Fibroblast of peridontal ligament (primary cell): ENCODE data around the gene SLC11A2.
"Not testable (repeated sequence)": the region's sequence is repeated elsewhere in the genome, so short reads cannot be mapped to it uniquely, and the experiment has no call there.

Experiments
- DNase-seq: peaks from one replicate; pipeline ENCODE4 v3.0.0-alpha.2; 2010; ENCODE audit errors: extremely low read depth

Gene SLC11A2

DNA sequence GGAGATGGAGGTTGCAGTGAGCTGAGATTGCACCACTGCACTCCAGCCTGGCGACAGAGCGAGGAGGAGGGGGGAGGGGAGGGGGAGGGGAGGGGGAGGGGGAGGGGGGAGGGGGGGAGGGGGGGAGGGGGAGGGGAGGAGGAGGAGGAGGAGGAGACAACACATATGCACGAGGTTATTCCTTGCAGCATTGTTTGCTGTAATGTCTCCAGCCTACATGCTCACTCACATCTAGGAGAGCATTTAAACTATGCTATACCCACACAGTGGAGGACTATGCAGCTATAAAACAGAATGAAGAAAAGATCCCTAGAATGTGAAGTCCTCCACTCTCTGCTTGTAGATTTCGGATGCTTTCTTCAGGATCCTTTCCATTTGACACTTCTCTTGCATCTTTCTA, 77.4 kb downstream of the SLC11A2 start:
- DNase-seq, result no peak

DNA sequence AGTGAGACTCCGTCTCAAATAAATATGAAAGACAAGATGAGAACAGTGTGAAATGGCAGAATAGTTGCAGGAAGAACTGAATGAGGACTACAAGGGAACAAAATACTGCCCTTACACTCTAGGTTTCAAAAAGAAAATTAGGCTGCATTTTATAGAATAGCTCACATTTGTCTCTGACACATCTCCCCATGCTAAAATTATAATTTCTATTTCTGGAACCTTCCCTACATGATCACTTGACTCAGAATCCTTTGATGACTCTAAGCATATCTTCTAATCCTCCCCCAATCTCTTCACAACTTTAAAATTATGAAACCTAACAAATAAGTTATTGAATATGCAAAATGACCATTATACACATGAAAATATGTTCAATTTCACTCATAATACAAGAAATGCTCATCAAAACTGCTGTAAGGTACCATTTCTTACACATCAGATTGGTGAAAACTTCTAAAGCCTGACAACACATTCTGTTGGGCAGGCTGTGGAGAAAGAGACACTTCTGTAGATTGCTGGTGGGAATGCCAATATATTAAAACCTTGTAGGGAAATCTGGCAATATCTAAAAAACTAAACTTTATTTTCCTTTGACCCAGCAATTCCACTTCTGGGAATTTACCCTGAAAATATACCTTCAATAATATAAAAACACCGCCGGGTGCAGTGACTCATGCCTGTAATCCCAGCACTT, 78.1 kb downstream of the SLC11A2 start:
- no peak for DNase-seq

DNA sequence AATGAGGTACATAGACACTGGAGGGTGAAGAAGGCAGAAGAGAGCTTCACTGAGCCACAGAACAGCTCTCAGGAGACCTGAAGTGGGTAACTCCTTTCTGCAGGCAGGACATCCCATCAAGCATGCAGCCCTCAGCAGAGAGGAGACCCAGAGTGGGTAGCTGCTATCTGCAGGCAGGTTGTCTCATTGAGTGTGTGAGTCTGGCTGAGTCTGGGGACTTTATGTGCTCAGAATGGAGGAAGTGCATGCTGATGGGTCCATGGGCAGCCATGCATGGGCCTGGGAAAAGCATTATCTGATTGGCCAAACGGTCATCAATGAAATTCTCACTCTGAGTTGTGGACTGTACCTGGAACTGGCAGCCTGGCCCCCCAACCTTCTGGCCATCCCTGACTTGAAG, 88.5 kb downstream of the SLC11A2 start:
- DNase-seq, result no peak

DNA sequence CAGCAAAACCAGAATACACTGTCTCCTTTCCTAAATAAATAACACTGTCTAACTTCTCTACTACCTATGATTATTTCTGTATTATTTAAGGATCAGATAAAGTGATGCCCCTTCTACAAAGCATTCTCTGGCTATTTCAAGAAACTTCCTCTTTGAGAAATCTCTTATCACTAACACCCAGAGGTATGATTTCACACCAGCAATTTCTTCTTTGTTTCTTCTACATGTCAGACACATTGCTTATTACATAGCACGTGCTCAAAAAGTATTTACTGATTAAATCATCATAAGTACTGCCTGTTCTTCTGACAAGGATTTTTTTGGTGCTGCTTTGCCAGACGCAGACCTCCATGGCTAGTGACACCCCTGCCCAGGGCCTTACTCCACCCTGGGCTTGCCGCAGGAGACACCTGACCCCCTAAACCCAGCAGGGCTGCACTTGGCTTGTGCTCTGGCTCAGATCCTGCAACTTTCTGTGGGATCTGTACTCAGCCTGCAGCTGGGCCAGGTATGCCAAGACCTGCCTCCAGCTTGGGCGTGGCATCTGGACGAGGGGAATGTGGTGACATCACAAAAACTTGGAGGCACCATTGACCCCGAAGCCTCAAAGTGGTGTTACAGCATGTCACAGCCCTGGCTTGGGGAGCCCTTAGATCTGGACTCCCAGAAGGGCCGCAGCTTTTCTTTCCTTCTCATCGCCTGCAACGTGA, 89.2 kb downstream of the SLC11A2 start:
- no peak for DNase-seq

DNA sequence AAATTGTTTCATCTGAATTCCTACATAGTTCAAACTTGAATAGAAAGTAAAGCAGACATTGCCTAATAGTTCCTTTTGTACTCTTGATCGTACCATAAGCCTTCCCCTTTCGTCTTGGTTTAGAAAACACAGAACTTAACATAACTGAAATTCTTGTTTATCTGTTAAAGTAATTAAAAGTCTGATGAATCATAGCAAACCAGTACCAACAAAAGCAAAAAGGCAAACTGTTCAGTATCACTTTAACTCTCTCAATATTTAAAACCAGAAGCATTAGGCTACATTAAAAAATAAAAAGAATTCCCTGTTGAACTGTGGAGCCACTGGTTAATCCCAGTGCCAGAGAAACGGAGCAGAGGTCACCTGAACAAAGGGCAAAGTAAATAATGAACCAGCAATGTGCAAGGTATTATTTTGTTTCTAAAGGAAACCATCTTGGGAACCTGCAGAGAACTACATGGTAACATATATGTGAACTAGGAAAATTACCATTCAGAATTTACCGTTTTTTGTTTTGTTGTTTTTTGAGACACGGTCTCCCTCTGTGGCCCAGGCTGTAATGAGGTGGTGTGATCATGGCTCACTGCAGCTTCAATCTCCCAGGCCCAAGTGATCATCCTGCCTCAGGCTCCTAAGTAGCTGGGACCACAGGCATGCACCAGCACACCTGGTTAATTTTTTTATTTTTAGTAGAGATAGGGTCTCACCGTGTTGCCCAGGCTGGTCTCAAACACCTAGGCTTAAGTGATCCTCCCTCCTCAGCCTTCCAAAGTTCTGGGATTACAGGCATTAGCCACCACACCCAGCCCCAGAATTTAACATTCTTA, 91.0 kb downstream of the SLC11A2 start:
- peak; percentile 68 for DNase-seq

DNA sequence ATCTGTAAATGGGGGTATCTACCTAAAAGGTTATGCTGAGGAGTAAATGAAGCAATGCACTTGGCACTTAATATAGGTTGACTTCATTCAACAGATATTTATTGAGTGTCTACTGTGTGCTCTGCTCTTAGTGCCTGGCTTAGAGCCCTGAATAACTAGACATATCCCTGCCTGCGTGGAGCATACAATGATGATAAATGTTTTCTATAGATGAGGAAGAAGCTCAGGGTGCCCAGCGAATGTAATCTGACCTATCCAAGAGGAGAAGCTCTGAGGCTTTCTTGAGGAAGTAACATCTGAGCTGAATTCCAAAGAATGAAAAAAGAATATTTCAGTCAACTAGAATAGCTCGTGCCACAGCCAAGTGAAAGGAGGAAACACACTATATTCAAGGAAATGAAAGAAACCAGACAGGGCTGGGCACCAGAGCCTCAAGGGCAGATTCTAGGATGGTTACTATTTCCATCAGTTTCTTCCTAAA, 91.8 kb downstream of the SLC11A2 start:
- DNase-seq, result peak; percentile 48

DNA sequence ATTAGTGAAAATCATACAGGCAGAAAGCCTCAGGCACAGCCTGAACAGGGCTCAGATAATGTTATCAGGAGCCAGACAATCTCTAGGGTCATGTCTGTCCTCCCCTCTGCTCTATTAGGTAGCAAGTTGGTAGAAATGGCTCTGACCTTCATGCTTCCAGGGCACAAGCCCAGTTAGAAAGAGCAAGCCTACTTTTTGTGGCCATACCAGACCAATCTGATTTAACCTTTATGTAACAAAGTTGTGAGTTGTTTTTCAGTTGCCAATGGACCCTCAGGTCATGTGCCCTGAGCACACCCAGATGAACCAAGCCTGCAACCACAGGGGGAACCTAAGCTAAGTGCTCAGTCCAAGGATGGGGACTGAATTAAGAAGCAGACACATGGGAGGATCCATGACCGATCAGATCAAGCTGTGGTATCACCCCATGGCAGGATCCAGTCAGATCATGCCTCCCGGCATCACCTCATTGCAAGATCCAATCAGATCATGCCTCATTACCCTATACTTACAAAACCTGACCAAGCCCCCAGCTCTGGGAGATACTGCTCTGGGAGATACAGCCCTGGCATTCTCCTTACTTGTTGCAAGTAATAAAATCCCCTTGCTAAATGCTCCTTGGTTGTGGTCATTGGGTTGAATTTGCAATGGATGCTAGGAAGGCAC, 92.6 kb downstream of the SLC11A2 start:
- DNase-seq, result no peak

DNA sequence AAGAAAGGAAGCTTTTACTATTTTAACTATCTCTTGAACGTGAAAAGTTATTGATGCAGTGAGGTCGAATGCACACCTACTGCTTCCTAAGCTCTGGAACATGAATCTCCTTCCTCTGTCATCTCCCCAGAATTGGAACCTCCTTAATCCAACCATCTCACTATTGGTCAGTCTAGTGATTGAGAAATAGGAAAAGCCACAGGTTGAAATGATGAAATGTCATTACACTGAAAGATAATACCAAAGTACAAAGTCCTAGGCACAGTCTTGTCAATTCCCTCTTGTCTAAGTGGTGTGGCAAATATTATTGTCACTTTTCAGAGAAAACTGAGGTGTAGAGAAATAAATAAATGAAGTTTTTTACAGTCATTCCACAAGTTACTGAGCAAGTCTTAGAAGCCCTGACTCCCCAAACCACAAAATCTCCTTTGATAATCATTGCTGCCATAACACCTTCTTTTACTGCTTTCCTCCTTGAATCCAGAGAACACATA, 93.3 kb downstream of the SLC11A2 start:
- DNase-seq, result no peak

DNA sequence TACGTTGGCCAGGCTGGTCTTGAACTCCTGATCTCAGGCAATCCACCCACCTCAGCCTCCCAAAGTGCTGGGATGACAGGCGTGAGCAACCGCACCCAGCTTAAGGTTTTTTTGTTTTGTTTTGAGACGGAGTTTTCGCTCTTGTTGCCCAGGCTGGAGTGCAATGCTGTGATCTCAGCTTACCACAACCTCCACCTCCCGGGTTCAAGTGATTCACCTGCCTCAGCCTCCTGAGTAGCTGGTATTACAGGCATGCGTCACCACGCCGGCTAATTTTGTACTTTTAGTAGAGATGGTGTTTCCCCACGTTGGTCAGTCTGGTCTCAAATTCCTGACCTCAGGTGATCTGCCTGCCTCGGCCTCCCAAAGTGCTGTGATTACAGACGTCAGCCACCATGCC, 95.7 kb downstream of the SLC11A2 start:
- not testable (repeated sequence) for DNase-seq

DNA sequence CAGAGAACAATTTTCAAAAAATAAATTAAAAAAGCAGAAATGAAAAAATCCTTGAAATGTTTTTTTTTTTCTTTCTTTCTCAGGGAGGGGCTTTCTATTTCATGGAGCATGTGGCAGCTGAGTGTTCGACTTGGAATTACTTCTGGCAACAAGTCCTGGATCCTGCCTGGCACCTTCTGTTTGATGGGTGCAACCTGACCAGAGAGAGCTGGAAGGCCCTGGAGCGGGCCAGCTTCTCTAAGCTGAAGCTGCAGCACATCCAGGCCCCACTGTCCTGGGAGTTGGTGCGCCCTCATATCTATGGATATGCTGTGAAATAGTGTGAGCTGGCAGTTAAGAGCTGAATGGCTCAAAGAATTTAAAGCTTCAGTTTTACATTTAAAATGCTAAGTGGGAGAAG, 96.4 kb downstream of the SLC11A2 start:
- no peak for DNase-seq
